HAP-1 (cell line): ENCODE data around the gene PCDHGA2.
"Not testable (repeated sequence)": the region's sequence is repeated elsewhere in the genome, so short reads cannot be mapped to it uniquely, and the experiment has no call there.

ENCODE experiments used
- DNase-seq, 2 experiments: peaks; one replicate each; pipeline ENCODE4 v3.0.0-alpha.2; 2016 to 2020; ENCODE audit warnings: low spot score in 2 of 2
- H3K27me3 ChIP-seq: fragments of 250-450 bp; sonication (Bioruptor Pico); 2 replicates; pipeline ENCODE4 v1.5.1; 2020; ENCODE audit warnings: low read depth, mild to moderate bottlenecking, moderate library complexity
- H3K36me3 ChIP-seq: fragments of 250-450 bp; sonication (Bioruptor Pico); replicated peaks from 2 replicates; pipeline ENCODE4 v1.5.1; 2020; ENCODE audit warnings: mild to moderate bottlenecking
- H3K4me1 ChIP-seq: fragments of 250-450 bp; sonication (Bioruptor Pico); 2 replicates; pipeline ENCODE4 v1.5.1; 2020; ENCODE audit warnings: mild to moderate bottlenecking
- H3K4me3 ChIP-seq: fragments of 250-450 bp; sonication (Bioruptor Pico); 2 replicates; pipeline ENCODE4 v1.5.1; 2020; ENCODE audit warnings: mild to moderate bottlenecking, moderate library complexity
- H3K9me3 ChIP-seq: fragments of 250-450 bp; sonication (Bioruptor Pico); 2 replicates; pipeline ENCODE4 v1.5.1; 2020; ENCODE audit warnings: mild to moderate bottlenecking, moderate library complexity
- in situ Hi-C: fragments of 300-500 bp; cut with MboI; formaldehyde crosslinking; loops from 3 replicates; pipeline ENCODE4 v1.14.3; 2020; ENCODE audit warnings: low sequenced_read_pairs, inconsistent platforms, mixed read lengths

The PCDHGA2 gene

GRCh38 chr5:141330299-141331080 is 8.1 kb upstream of the PCDHGA2 start, which contains the start of gene PCDHGA1:
PCDHGA1 (plus strand) TSS chr5:141330514.
- in situ Hi-C loops: no loop called here
- no peaks in the 10 kb centered on the region for H3K27me3 ChIP-seq
- no peaks in the 10 kb centered on the region for H3K9me3 ChIP-seq
- no peaks in the 10 kb centered on the region for H3K4me1 ChIP-seq
- no peaks in the 10 kb centered on the region for H3K36me3 ChIP-seq
- H3K4me3 ChIP-seq: no peak within 1 kb of the TSS
- DNase-seq: peak; percentile 31 to 66

- H3K4me1 ChIP-seq, H3K4me3 ChIP-seq, in situ Hi-C loops, H3K27me3 ChIP-seq, H3K36me3 ChIP-seq, H3K9me3 ChIP-seq, DNase-seq: not testable (repeated sequence)
These were observed 6.0 kb upstream of the PCDHGA2 start for GRCh38 chr5:141332571-141332970.

GRCh38 chr5:141340781-141341354 is 2.3 kb downstream of the PCDHGA2 start:
- in situ Hi-C loops, H3K9me3 ChIP-seq, DNase-seq, H3K4me3 ChIP-seq, H3K4me1 ChIP-seq, H3K36me3 ChIP-seq, H3K27me3 ChIP-seq: not testable (repeated sequence)

- no peaks in the 10 kb centered on the region for H3K36me3 ChIP-seq
- no peaks in the 10 kb centered on the region for H3K27me3 ChIP-seq
- in situ Hi-C loops: no loop called here
- no peak overlapping the region for H3K4me3 ChIP-seq
- no peaks in the 10 kb centered on the region for H3K9me3 ChIP-seq
- DNase-seq: no peak
- H3K4me1 ChIP-seq: no peaks in the 10 kb centered on the region
These were observed 4.2 kb downstream of the PCDHGA2 start for GRCh38 chr5:141342773-141343172.

GRCh38 chr5:141343242-141343952 is 4.8 kb downstream of the PCDHGA2 start, which contains the start of gene PCDHGA3:
PCDHGA3 (plus strand) TSS chr5:141343829; CDS start chr5:141344034, 205 bp downstream.
- H3K4me3 ChIP-seq: no peak within 1 kb of the TSS
- no peaks in the 10 kb centered on the region for H3K9me3 ChIP-seq
- no peaks in the 10 kb centered on the region for H3K4me1 ChIP-seq
- H3K36me3 ChIP-seq: no peaks in the 10 kb centered on the region
- no peaks in the 10 kb centered on the region for H3K27me3 ChIP-seq
- no peak for DNase-seq
- in situ Hi-C loops: no loop called here

- Histone ChIP-seq H3K36me3 (no peaks in the 10 kb centered on the region), H3K4me3 (no peak overlapping the region), H3K4me1 (no peaks in the 10 kb centered on the region), H3K27me3 (no peaks in the 10 kb centered on the region), H3K9me3 (no peaks in the 10 kb centered on the region)
- in situ Hi-C loops: no loop called here
- no peak for DNase-seq
These were observed 5.4 kb downstream of the PCDHGA2 start for GRCh38 chr5:141343953-141344463.

GRCh38 chr5:141345327-141345726 is 6.8 kb downstream of the PCDHGA2 start:
- no peaks in the 10 kb centered on the region for H3K27me3 ChIP-seq
- H3K4me3 ChIP-seq: no peak overlapping the region
- H3K9me3 ChIP-seq: no peaks in the 10 kb centered on the region
- no peaks in the 10 kb centered on the region for H3K36me3 ChIP-seq
- in situ Hi-C loops: no loop called here
- H3K4me1 ChIP-seq: no peaks in the 10 kb centered on the region
- no peak for DNase-seq

GRCh38 chr5:141346017-141346416 is 7.5 kb downstream of the PCDHGA2 start:
- DNase-seq, H3K4me3 ChIP-seq, H3K4me1 ChIP-seq, in situ Hi-C loops, H3K9me3 ChIP-seq, H3K27me3 ChIP-seq, H3K36me3 ChIP-seq: not testable (repeated sequence)

GRCh38 chr5:141349917-141350619 is 11.5 kb downstream of the PCDHGA2 start, which contains the start of gene PCDHGB1:
PCDHGB1 (plus strand) TSS chr5:141350099; CDS start chr5:141350261, 162 bp downstream.
- peak; percentile 40 to 74 for DNase-seq

GRCh38 chr5:141351591-141351990 is 13.0 kb downstream of the PCDHGA2 start:
- Histone ChIP-seq H3K9me3 (no peaks in the 10 kb centered on the region), H3K36me3 (no peaks in the 10 kb centered on the region), H3K4me1 (no peaks in the 10 kb centered on the region), H3K4me3 (no peak overlapping the region), H3K27me3 (no peaks in the 10 kb centered on the region)
- DNase-seq: no peak
- in situ Hi-C loops: loop anchor here (10.0 kb wide), 1 partner anchor 213 kb away; no protein-coding TSS in a partner anchor

More at GRCh38 chr5:141349917-141350619, 11.5 kb downstream of the PCDHGA2 start, which contains the start of gene PCDHGB1:
- Histone ChIP-seq H3K4me3 (no peak within 1 kb of the TSS), H3K27me3 (no peaks in the 10 kb centered on the region), H3K9me3 (no peaks in the 10 kb centered on the region), H3K36me3 (no peaks in the 10 kb centered on the region), H3K4me1 (no peaks in the 10 kb centered on the region)
- in situ Hi-C loops: loop anchor here (10.0 kb wide), 1 partner anchor 215 kb away; no protein-coding TSS in a partner anchor

GRCh38 chr5:141354900-141355469 is 16.4 kb downstream of the PCDHGA2 start, which contains the start of gene PCDHGA4:
PCDHGA4 (plus strand) TSS chr5:141355021; CDS start chr5:141355108, 87 bp downstream.
- in situ Hi-C loops: loop anchor here (10.0 kb wide), 1 partner anchor 210 kb away; no protein-coding TSS in a partner anchor
- Histone ChIP-seq H3K36me3 (no peaks in the 10 kb centered on the region), H3K4me3 (no peak within 1 kb of the TSS), H3K27me3 (no peaks in the 10 kb centered on the region), H3K4me1 (no peaks in the 10 kb centered on the region), H3K9me3 (no peaks in the 10 kb centered on the region)
- no peak for DNase-seq

GRCh38 chr5:141355641-141356040 is 17.1 kb downstream of the PCDHGA2 start:
- in situ Hi-C loops: loop anchor here (10.0 kb wide), 1 partner anchor 209 kb away; no protein-coding TSS in a partner anchor
- H3K4me3 ChIP-seq: no peak overlapping the region
- H3K27me3 ChIP-seq: no peaks in the 10 kb centered on the region
- H3K36me3 ChIP-seq: no peaks in the 10 kb centered on the region
- H3K9me3 ChIP-seq: no peaks in the 10 kb centered on the region
- DNase-seq: no peak
- no peaks in the 10 kb centered on the region for H3K4me1 ChIP-seq
